Lower leg skin (tissue), 3 donors: ENCODE data around the gene LMF2.

Source experiments
- POLR2A ChIP-seq, 2 donors: fragments of 450-650 bp; IDR thresholded peaks; one replicate each; pipeline ENCODE4 v1.6.1; 2016 to 2017; ENCODE audit warnings: antibody characterized with exemption in 2 of 2, mild to moderate bottlenecking in 1 of 2, moderate library complexity in 1 of 2
- TF ChIP-seq, protein P1 (sequence below), 3 donors: fragments of 450-650 bp; IDR thresholded peaks; one replicate each; pipeline ENCODE4 v1.5.1; 2016; ENCODE audit warnings: antibody characterized with exemption in 3 of 3, mild to moderate bottlenecking in 3 of 3, moderate library complexity in 2 of 3

- TF ChIP-seq, protein P1, sequence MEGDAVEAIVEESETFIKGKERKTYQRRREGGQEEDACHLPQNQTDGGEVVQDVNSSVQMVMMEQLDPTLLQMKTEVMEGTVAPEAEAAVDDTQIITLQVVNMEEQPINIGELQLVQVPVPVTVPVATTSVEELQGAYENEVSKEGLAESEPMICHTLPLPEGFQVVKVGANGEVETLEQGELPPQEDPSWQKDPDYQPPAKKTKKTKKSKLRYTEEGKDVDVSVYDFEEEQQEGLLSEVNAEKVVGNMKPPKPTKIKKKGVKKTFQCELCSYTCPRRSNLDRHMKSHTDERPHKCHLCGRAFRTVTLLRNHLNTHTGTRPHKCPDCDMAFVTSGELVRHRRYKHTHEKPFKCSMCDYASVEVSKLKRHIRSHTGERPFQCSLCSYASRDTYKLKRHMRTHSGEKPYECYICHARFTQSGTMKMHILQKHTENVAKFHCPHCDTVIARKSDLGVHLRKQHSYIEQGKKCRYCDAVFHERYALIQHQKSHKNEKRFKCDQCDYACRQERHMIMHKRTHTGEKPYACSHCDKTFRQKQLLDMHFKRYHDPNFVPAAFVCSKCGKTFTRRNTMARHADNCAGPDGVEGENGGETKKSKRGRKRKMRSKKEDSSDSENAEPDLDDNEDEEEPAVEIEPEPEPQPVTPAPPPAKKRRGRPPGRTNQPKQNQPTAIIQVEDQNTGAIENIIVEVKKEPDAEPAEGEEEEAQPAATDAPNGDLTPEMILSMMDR (IDR thresholded peaks at IDR 0.05) = no peak
- no peak for TF ChIP-seq POLR2A (IDR thresholded peaks at IDR 0.05)
These were observed 11.1 kb upstream of the LMF2 start for GRCh38 chr22:50518606-50519005.
